GM12801 (cell line): ENCODE results near the gene ATF6B.

Experiments used
- CTCF ChIP-seq: IDR thresholded peaks from one replicate; pipeline ENCODE4 v1.5.1; 2011; ENCODE audit warnings: control low read depth; ENCODE audit not compliant: insufficient read length; ENCODE audit errors: extremely low read depth

The ATF6B gene

GRCh38 chr6:32126880-32127279 is 1.2 kb downstream of the ATF6B start:
- TF ChIP-seq CTCF = no peak

GRCh38 chr6:32123681-32124080 is 4.4 kb downstream of the ATF6B start:
- TF ChIP-seq CTCF = no peak

GRCh38 chr6:32120573-32121059 is 7.4 kb downstream of the ATF6B start:
- TF ChIP-seq CTCF = no peak

GRCh38 chr6:32118782-32119628 is 9.0 kb downstream of the ATF6B start:
- TF ChIP-seq CTCF = no peak

GRCh38 chr6:32117461-32117860 is 10.6 kb downstream of the ATF6B start:
- no peak for TF ChIP-seq CTCF

- no peak for TF ChIP-seq CTCF
Observed at GRCh38 chr6:32116674-32117073, 11.4 kb downstream of the ATF6B start.

GRCh38 chr6:32115623-32116022 is 12.4 kb downstream of the ATF6B start:
- no peak for TF ChIP-seq CTCF
